Rectal smooth muscle tissue (tissue), 1 donor: Measurements from ENCODE around the gene OLR1.
A peak's percentile ranks its signal among the peaks of the same experiment; 100 is the strongest.
"Not testable (repeated sequence)": the region's sequence is repeated elsewhere in the genome, so short reads cannot be mapped to it uniquely, and the experiment has no call there.

Experiments used
- H3K27ac ChIP-seq: one replicate; pipeline ENCODE4 v1.7.0; 2013; ENCODE audit warnings: low read depth, low read length, inconsistent platforms
- H3K27me3 ChIP-seq: one replicate; pipeline ENCODE4 v1.7.0; 2013; ENCODE audit warnings: low read length; ENCODE audit not compliant: control insufficient read depth, insufficient read depth
- H3K36me3 ChIP-seq: one replicate; pipeline ENCODE4 v1.7.0; 2013; ENCODE audit warnings: low read length; ENCODE audit not compliant: control insufficient read depth, insufficient read depth
- H3K4me1 ChIP-seq: one replicate; pipeline ENCODE4 v1.7.0; 2013; ENCODE audit warnings: low read length; ENCODE audit not compliant: control insufficient read depth, insufficient read depth
- H3K4me3 ChIP-seq: one replicate; pipeline ENCODE4 v1.7.0; 2013; ENCODE audit warnings: low read length
- H3K9ac ChIP-seq: one replicate; pipeline ENCODE4 v1.7.0; 2013; ENCODE audit warnings: low read length

Gene OLR1

DNA sequence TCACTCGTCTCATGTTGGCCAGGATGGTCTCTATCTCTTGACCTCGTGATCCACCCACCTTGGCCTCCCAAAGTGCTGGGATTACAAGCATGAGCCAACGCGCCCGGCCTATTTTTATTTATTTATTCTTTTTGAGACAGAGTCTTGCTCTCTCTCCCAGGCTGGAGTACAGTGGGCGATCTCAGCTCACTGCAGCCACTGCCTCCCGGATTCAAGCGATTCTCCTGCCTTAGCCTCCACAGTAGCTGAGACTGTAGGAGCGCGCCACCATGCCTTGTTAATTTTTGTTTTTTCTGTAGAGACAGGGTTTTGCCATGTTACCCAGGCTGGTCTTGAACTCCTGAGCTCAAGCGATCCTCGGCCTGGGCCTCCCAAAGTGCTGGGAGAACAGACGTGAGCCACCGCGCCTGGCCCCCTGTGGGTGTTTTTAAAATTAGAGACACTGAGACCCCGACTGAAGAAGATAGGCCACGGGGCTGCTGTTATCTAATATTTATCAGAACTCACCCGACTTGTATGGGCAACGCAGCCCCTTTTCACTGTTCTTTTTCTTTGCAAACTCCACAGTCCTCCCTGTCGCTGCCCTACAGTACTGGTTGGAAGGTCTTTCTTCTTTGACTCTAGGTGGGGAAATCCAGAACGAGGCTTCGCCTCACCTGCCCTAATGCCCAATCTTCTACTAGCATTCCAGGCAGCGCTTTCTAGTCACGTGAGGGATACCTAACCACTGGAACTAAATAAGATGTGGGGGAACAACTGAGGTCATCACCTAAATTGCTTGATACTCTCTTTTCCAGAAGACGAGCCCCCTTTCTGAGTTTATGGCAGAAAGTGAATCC, 39.4 kb upstream of the OLR1 start:
- no peak overlapping the region for H3K9ac ChIP-seq
- H3K4me1 ChIP-seq, result peaks cover 5% of the 10 kb centered on the region
- no peaks in the 10 kb centered on the region for H3K27me3 ChIP-seq
- H3K4me3 ChIP-seq, result no peak overlapping the region
- no peaks in the 10 kb centered on the region for H3K36me3 ChIP-seq
- peak overlapping the region; percentile 100 for H3K27ac ChIP-seq

DNA sequence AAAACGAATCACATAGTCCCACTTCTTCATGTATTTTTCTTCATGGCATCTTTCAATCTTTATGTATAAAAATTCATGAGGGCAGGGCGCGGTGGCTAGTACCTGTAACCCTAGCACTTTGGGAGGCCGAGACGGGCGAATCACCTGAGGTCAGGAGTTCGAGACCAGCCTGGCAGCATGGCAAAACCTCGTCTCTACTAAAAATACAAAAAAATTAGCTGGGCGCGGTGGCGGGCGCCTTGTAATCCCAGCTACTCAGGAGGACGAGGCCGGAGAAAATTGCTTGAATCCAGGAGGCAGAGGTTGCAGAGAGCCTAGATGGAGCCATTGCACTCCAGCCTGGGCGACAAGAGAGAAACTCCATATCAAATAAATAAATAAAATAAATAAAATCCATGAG, 38.3 kb upstream of the OLR1 start:
- Histone ChIP-seq H3K4me3 (no peak overlapping the region), H3K9ac (no peak overlapping the region), H3K4me1 (peaks cover 5% of the 10 kb centered on the region), H3K36me3 (no peaks in the 10 kb centered on the region), H3K27ac (no peak overlapping the region), H3K27me3 (no peaks in the 10 kb centered on the region)

DNA sequence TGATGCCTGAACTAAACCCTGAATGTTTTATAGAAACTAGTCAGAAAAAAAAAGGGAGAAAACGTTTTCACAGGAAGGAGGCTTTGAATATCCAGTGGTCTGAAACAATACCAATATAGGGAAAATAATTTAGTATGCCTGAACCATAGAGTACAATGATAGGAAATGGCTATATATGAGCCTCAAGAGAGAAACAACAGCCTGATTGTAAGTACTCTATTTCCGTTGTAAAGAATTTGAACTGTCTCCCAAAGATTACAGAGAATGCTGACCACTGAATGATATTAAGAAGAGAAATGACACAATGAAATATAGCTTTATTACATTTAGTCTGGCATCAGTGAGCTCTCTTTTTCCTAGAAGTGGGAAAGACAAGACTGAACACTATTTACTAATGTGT, 35.2 kb upstream of the OLR1 start:
- Histone ChIP-seq H3K9ac (no peak overlapping the region), H3K4me1 (no peaks in the 10 kb centered on the region), H3K27ac (no peak overlapping the region), H3K27me3 (no peaks in the 10 kb centered on the region), H3K4me3 (no peak overlapping the region), H3K36me3 (no peaks in the 10 kb centered on the region)

DNA sequence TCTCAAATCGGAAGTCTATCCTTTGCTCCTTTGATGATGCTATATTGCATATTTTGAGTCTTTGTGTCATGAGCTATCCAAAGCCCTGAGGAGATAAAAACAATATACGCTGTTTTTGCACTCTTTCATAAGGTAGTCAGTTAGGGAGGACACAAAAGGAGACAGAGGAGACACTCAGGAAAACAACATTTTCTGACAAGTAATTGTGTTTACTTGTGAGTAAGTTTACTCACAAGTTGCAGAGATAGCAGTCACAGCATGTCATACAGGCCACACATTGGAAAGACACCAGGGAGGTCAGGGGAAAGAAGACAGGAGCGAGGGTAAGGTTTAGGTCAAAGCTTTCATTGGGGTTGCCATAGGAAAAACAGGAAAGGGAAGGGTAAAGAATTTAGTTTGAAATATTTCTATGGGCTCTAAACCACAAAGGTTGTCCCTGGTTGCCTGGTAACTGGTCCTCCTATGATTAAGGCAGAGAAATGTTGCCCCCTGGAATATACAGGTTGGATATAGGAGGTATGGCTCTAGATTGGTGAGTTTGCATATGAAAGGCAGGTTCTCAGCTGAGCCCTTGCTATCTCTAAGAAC, 33.4 kb upstream of the OLR1 start:
- Histone ChIP-seq H3K4me1 (no peaks in the 10 kb centered on the region), H3K36me3 (no peaks in the 10 kb centered on the region), H3K4me3 (no peak overlapping the region), H3K27ac (no peak overlapping the region), H3K27me3 (no peaks in the 10 kb centered on the region), H3K9ac (no peak overlapping the region)

DNA sequence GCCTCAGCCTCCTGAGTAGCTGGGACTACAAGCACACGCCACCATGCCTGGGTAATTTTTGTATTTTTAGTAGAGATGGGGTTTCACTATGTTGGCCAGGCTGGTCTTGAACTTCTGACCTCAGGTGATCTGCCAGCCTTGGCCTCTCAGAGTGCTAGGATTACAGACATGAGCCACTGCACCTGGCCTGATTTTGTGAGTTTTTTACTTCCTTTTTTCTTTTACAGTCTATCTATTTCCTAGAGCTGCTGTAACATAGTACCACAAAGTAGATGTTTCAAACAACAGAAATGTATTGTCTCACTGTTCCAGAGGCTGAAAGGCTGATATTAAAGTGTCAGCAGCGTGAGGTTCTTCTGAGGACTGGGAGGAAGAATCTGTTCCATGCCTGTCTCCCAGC, 32.6 kb upstream of the OLR1 start:
- H3K27me3 ChIP-seq, H3K36me3 ChIP-seq, H3K4me1 ChIP-seq, H3K27ac ChIP-seq, H3K9ac ChIP-seq, H3K4me3 ChIP-seq: not testable (repeated sequence)

DNA sequence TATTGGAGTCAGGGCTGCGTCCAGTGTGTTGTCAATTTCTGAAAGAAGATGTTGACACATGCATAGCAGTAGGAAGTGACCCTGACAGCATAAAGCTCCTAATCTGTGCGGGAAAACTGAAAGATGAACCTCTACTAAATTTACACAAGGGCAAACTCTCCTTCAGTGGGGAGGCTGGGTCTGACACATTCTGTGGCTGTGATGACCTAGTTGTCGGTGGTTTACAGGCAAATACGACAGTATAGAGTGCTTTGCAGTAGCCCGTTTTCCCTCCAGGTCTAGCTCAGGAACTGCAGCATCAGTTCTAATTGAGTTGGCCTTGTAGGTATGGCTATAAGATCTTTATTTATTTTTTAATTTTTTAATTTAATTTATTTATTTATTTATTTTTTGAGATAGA, 25.9 kb upstream of the OLR1 start:
- H3K4me1 ChIP-seq, result no peaks in the 10 kb centered on the region
- H3K9ac ChIP-seq, result no peak overlapping the region
- no peak overlapping the region for H3K27ac ChIP-seq
- no peaks in the 10 kb centered on the region for H3K36me3 ChIP-seq
- no peaks in the 10 kb centered on the region for H3K27me3 ChIP-seq
- no peak overlapping the region for H3K4me3 ChIP-seq

DNA sequence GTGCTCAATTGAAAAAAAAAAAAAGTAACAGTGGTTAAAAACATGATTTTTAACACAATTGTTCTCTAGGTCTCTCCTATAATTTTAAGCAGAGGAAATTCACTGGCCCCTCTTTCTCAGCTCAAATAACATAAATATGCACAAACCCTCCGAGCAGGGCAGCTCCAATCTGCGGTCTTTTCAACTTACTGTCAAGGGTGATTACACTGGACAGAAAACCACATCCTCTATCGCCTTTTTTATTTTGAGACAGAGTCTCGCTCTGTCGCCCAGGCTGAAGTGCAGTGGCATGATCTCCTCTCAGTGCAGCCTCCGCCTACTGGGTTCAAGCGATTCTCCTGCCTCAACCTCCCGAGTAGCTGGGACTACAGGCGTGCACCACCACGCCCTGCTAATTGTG, 24.3 kb upstream of the OLR1 start:
- Histone ChIP-seq H3K4me1 (no peaks in the 10 kb centered on the region), H3K9ac (no peak overlapping the region), H3K4me3 (no peak overlapping the region), H3K36me3 (no peaks in the 10 kb centered on the region), H3K27ac (no peak overlapping the region), H3K27me3 (no peaks in the 10 kb centered on the region)

DNA sequence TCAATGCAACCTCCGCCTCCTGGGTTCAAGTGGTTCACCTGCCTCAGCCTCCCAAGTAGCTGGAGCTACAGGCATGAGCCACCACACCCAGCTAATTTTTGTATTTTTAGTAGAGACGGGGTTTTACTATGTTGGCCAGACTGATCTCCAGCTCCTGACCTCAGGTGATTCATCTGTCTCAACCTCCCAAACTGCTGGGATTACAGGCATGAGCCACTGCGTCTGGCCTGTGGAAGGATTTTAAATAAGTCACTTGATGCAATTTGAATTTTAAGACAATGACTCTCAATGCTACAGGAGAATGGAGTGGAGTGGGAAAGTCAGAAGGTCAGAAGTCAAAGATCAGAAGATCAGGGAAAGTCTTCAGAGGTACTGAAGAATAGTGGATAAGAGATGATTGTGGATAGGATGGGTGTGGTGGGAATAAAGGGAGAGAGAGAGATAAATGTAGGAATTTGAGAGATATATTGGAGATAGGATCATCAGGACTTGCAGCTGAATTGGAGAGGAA, 22.3 kb upstream of the OLR1 start:
- H3K9ac ChIP-seq, result no peak overlapping the region
- no peak overlapping the region for H3K27ac ChIP-seq
- no peak overlapping the region for H3K4me3 ChIP-seq
- H3K27me3 ChIP-seq, result no peaks in the 10 kb centered on the region
- H3K4me1 ChIP-seq, result no peaks in the 10 kb centered on the region
- H3K36me3 ChIP-seq, result no peaks in the 10 kb centered on the region

DNA sequence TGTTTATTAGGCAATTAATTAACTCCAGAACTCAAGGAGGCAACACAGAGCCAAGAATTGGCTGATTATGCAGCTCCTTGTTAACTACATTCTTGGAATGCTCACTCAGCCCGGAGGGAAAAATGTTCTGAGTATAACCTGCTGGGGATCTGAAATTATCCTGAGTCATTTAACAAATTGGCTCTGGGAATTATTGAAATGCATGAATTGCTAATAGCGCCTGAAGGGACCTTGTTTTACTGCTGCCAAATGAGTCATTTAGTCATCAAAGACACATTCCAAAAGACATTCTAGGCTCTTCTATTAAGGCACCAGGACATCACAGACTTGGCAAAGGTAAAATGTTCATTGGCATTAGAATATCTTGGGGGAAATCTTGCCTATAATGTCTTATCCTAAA, 19.9 kb upstream of the OLR1 start:
- Histone ChIP-seq H3K4me1 (no peaks in the 10 kb centered on the region), H3K36me3 (no peaks in the 10 kb centered on the region), H3K27me3 (no peaks in the 10 kb centered on the region), H3K27ac (no peak overlapping the region), H3K9ac (no peak overlapping the region), H3K4me3 (no peak overlapping the region)

DNA sequence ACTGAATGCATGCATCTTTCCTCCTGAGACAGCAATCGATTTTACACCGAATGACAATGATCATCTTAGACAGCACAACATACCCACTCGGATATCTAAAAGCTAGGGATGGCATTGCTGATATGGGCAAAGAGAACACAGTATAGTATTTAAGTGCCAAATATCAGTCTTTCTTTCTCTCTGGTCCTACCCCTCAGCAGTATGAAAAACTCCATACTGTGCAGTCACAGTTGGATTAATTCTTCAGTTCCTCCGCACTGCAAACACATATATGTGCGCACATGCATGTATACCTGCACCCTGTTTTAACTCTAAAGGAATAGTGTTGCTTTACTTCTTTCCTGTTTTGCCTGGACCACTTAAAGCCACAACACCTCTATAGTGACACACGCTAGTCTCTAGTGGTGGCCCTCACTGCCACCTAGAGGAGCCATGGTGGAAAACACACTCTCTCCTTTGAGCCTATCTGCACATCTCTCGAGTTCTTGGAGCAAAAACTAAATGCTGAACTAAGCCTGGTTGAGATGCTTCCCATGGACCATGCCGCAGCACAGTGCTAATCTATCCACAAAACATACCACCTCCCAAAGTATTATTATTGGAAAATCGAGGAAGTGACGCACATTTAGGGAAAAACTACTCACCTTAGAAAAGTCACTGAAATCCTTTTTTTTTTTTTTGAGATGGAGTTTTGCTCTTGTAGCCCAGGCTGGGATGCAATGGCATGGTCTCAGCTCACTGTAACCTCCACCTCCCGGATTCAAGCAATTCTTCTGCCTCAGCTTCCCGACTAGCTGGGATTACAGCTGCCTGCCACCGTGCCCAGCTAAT, 18.8 kb upstream of the OLR1 start:
- Histone ChIP-seq H3K27ac (no peak overlapping the region), H3K36me3 (no peaks in the 10 kb centered on the region), H3K27me3 (no peaks in the 10 kb centered on the region), H3K4me1 (no peaks in the 10 kb centered on the region), H3K4me3 (no peak overlapping the region), H3K9ac (no peak overlapping the region)

DNA sequence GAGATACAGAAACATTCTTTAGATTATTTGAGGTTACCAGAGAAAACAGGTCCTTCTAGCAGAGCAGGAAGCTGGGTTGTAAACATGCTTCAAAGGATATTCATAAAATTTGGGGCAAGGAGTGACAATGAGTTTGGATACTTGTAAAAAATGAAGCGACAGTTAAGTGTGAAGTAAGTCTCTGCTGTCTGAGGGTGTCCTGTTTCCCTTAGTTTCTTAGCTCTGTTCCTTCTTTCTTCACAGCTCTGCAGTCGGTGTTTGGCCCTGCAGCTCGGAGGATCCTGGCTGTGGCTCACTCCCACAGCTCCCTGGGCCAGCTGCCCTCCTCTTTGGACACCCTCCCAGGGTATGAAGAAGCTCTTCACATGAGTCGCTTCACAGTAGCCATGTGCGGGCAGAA, 17.7 kb upstream of the OLR1 start:
- Histone ChIP-seq H3K27ac (no peak overlapping the region), H3K4me1 (no peaks in the 10 kb centered on the region)

DNA sequence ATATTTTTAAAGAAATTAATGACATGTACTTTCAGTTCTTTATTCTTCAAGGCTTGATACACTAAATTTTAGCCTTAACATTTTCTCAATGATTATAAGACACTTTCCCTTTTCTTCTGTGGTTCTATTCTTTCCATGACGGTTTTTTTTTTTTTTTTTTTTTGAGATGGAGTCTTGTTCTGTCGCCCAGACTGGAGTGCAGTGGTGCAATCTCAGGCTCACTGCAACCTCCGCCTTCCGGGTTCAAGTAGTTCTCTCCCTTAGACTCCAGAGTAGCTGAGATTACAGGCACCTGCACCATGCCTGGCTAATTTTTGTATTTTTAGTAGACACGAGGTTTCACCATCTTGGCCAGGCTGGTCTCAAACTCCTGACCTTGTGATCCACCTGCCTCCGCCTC, 15.0 kb upstream of the OLR1 start:
- not testable (repeated sequence) for H3K4me1 ChIP-seq, H3K9ac ChIP-seq, H3K27me3 ChIP-seq, H3K36me3 ChIP-seq, H3K4me3 ChIP-seq, H3K27ac ChIP-seq

More for the DNA sequence above, 17.7 kb upstream of the OLR1 start:
- H3K9ac ChIP-seq, result no peak overlapping the region
- H3K4me3 ChIP-seq, result no peak overlapping the region
- H3K36me3 ChIP-seq, result no peaks in the 10 kb centered on the region
- no peaks in the 10 kb centered on the region for H3K27me3 ChIP-seq
